GM21447 (cell line): ENCODE measurements around the gene WBP1.

ENCODE experiments used
- ATAC-seq: cut with Tn5 transposase; IDR thresholded peaks from one replicate; pipeline ENCODE4 v1.9.1; 2021; ENCODE audit not compliant: unreplicated experiment

Gene WBP1

DNA sequence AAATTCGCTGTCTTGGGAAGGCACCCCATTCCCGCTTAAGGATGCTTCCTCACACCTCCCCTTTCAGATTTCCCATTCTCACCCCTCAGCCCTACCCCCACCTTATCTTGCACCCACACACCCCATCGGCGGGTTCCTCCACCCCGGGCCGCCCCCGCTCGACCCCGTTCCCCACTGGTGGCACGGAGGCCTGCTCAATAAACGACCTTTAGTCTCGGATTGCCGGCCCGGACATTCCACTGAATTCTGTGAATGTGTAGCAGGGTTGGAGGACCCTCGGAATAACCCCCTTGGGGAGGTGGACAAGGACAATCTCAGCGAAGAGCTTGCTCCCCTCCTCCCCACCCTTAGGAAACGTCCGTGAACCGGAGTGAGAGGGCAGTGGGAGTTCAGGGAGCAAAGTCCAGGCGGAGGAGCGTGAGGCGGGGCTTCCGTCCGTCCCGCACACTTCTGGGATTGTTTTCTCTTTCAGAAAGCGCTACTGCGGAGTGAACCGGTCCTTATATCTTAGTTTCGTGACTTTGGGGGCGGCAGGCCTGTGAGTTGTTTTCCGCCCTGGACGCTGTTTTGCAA is 44.0 kb downstream of the WBP1 start:
- ATAC-seq = no peak

DNA sequence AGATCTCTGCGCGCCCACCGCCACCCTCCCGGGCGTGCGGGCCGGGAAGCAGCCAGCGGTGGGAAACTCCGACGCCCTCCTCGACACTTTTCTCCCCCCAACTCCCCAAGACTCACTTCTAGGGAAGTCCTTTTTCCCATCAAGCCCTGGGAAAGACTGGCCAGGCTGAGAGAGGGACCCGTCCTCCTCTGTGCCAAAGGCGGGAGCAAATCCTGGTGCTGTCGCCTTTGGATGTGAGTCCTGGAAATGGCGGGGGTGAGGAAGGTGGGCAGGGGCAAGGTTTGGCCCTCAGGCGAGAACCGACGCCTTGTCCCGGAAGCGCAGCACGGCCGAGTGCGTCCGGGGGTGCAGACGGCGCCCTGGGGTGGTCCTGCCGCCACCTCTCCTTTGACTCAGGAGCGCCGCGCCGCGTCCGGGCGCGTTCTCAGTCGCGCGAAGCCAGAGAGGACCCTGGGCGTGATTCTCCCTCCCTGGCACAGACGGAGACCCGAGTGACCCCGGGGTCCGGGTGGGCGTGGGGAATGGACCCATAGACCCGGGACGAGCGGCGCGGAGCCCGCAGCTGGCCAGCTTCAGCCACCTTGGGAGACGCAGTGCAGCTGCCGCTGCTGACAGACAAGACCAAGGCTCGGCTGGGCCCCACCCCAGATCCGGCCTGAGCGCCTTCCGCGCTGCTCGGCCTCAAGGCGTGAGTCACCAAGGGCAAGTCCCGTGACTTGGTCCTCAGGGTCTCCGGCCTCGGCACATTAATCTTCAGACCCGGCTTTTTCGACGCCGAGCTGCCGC is 44.7 kb downstream of the WBP1 start:
- peak; percentile 26 for ATAC-seq

DNA sequence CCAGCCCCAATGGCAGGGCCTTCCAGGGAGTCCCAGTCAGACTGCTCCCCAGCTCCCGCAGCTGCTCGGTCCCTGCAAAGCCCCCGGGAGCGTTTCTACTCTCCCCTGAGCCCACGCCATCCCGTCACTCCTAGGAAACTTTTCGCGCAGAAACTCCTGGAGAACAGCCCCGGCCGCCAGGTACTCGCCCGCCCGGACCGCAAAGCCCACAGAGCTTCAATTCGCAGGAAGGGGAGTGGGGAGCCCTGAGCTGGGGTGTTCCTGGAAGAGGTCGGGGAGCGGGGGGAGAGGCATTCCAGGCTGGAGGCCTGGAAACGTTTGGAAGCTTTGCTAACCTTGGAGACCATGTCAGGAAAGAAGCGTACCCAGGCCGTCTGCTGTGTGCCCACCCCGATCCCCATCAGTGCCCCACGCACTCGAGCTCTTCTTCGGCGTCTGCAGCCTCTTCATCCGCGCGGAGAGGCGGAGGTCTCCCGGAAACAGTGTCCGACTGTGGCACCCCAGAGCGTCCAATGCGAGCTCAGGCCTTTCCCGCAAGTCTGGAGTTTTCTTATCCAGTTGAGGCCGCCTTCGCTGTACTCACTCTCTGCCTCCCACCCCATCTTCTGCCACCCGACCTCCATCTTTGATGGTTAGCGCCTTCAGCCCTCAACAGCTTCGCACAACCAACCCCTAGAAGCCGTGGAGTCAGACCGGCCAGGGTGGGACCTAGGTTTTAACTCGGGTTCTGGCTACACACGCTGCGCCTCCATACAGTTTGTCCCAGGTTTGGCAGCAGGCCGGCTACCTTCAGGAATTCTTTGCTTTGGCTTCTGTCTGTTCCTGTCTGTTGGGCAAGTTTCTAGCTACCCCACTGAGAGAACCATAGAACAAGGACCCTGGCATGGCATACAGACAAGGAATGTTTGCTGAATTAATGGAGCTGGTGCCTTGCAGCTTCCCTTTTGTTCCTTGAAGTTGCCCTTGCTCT is 45.6 kb downstream of the WBP1 start:
- no peak for ATAC-seq

DNA sequence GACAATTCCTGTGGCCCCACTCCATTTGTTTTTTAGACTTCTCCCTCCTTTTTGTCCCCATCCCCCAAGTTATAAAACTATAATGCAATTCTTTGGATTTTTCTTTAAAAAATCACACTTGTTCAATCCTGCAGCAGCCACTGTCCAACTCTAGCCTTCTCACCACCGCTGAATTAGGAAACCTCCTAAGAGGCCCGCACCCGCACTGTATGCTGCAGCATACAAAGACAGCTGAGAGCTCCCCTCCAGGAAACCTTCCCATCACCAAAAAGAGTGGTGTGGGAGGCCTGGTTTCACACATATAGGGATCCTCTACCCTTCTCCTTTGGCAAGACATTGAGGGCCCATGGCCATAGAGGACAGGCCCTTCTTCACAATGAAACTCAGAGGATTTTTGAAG is 46.4 kb downstream of the WBP1 start:
- ATAC-seq = no peak

DNA sequence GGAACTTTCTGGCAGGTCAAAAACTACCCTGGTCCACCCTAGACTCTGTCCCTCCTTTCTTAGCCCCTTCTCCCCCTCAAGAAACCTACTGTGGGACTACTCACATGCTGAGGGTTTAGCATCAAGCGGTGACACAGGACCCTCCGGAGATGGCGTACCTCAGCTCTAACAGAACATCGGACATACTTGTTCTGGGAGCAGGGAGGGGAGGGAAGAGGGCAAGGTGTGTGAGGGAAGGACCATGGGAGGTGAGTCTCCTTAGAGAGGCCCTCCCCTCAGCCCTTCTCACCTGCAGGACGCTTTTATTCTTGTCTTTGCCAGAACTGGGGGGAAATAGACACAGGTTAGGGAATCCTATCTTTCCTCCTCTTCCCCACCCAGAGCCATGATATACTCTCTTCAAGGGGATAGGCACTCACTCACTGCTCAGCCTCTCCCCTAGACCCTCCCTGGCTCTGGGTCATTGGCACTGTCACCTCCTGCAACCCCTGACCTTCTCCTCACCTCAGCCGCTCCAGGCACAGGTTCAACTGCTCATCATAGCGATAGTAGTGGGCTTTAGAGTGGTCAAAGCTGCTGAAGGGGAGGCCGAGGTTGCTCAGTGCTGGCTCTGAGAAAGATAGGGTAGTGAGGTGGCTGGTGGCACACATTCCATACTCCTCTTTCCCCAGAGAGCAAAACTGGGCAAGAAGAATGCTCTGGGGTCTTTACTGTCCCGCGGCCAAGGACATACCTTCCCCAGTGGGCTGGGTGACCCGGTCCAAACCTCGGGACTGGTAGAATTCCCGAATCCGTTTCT is 47.4 kb downstream of the WBP1 start:
- no peak for ATAC-seq

DNA sequence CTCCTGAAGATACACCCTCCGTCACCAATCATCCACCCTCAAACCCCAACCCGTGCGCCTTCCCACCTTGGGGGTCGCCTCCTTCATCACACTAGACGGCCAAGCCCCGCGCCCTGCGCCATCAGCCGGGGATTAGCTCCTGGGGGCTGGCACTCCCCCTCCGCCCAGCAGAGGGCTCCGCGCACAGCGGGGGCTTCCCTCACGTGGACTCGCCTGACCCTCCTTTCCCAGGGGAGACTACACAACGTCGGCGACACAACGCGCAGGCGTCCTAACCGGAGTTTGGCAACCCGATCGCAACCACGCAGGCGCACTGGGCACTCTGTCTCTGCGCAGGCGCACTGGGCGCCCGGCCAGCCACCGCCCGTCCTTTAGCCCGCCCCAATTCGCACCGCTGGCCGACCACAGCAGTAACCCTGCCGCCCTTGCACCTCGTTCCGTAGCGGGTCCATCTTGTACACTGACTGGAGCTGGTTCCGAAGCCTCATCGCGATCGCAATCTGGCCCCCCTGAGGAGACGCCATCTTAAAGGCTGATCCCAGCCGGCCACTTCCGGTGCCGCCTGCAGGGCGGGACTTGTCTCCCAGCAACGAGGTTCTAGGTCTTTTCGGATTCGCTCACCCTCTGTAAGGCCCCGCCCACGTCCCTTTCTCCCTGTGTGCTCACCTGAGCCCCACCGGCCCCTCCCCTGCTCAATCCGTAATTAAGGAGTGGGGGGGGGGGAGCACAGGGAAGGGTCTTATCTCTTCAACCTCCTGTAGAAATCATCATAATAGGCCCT is 49.1 kb downstream of the WBP1 start, which contains the start of gene PCGF1:
PCGF1 (minus strand) TSS at position 551 of the 781 bp plus-strand sequence; CDS start at position 524, 27 bp downstream.
- peak; percentile 91 for ATAC-seq

DNA sequence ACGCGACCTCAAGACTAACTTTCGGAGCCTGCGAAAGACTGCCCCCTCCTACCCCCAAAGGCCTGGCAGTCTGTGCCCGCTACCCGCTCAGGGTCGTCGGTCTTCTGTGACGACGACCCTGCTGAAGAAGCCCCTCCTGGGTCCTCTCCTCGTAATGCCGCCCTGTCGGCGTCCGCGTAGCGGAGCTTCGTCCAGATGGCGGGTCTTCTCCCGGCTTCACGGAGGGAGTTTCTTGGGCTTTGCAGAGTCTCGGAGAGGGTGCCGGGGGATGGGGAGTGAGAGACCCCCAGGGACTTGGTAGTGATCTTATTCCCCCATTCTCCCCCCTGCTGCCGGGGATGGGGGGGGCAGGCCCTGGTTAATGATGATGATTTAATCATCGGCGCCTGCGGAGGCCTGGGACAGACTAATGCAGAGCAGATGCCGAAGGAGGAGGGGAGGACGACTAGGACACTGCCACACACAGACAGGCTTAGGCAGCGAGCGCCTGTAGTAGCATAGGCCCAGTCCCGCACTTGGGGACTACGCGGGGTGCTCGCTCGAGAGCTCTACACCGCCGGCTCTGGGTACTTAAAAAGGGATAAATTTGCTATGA is 49.8 kb downstream of the WBP1 start:
- no peak for ATAC-seq

DNA sequence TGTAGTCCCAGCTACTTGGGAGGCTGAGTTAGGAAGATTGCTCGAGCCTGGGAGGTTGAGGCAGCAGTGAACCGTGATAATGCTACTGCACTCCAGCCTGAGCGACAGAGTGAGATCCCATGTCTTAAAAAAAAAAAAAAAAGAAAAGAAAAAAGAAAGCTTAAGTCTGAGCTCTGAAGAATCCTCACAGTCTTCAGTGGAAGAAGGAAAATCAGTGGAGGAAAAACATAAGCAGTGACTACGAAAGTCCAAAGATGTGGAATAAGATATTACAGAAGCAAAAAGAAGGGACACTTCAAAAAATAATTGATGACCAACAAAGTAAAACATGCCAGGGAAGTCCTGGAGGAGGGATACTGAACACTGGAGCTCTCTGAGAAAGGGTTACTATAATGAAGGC is 52.0 kb downstream of the WBP1 start:
- no peak for ATAC-seq
